Measurements from ENCODE around the gene OPA3. TPM values are rescaled to one million over a fixed set of nuclear protein-coding genes. Genes with fewer than 3 reads are reported as not detected.
"Not testable (repeated sequence)": the region's sequence is repeated elsewhere in the genome, so short reads cannot be mapped to it uniquely, and the experiment has no call there.

The OPA3 gene
- total RNA-seq, 1 donor from 2014 or later, result 26.9 TPM

DNA sequence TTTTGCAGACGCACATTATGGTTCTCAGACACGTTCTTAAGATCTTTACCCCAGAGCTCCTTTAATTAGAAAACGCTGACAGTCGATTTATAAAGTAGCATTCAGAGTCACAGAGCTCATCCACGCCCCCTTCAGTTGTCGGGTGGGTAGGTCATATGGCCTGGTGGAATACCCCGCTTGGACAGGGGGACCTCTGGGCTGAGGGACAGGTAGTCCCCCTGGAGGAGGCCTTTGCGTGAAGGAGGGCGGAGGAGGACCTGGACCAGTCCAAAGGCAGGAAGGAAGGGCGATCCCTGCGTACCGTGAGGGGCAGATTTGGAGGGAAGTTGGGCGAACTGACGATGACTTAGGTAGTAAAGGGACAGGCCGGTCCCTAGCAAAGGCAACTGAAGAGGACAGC, 56.9 kb downstream of the OPA3 start:
- ATAC-seq (no peak), DNase-seq (no peak)
- intact Hi-C loops (cut with micrococcal nuclease), result no loop called here

DNA sequence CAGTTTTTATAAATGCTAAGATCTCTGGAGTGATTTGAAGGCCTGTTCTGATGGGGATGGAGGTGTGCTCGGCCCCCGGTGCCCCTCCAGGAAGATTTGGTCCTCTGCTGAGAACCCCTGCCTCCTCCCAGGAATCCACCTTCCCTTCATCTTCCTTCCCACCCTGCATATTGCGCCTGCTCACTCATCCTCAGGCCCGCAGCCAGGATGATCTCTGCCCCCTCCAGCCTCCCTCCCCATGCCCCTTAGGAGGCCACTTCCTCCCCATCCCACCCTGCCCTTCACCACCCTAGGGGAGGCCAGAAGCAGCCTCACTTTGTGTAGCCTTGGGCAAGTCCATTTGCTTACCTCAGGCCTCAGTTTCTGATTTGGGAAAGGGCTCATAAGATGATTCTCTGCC, 57.6 kb downstream of the OPA3 start:
- no peak for ATAC-seq
- intact Hi-C loops (cut with micrococcal nuclease), result no loop called here
- DNase-seq, result no peak

DNA sequence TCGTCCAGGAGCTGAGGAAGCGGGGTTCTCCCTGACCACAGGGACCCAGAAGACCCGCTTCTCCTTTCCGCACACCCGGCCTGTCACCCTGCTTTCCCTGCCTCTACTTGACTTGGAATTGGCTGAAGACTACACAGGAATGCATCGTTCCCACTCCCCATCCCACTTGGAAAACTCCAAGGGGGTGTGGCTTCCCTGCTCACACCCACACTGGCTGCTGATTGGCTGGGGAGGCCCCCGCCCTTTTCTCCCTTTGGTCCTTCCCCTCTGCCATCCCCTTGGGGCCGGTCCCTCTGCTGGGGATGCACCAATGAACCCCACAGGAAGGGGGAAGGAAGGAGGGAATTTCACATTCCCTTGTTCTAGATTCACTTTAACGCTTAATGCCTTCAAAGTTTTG, 58.5 kb downstream of the OPA3 start:
- ATAC-seq (peak; percentile 27), DNase-seq (peak; percentile 73)
- intact Hi-C loops (cut with micrococcal nuclease), result no loop called here

DNA sequence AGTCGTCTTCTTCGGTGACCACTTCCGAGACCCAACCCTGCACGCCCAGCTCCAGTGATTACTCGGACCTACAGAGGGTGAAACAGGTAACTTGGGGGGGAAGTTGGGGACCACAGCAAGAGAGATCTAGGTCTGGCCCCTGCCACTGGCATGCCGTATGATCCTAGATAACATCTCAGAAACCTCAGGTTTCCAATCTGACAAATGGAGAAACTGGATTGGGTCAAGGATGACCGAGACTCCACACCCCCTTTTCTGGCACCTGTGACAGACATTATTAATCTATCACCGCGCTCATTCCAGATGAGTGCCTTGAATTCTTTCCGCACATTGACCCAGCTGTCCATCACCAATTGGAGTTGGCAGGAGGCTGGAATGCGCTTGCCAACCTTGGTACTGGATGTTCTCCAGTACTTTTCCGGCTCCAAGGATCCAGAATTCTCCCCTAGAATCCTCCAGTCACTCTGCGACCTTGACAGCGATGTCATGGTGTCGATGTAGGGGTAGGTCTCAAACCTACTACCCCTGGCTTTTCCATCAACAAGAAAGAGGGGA, 60.0 kb downstream of the OPA3 start:
- intact Hi-C loops (cut with micrococcal nuclease), result loop anchor here (5.0 kb wide), 1 partner anchor 118 kb away; no protein-coding TSS in a partner anchor

DNA sequence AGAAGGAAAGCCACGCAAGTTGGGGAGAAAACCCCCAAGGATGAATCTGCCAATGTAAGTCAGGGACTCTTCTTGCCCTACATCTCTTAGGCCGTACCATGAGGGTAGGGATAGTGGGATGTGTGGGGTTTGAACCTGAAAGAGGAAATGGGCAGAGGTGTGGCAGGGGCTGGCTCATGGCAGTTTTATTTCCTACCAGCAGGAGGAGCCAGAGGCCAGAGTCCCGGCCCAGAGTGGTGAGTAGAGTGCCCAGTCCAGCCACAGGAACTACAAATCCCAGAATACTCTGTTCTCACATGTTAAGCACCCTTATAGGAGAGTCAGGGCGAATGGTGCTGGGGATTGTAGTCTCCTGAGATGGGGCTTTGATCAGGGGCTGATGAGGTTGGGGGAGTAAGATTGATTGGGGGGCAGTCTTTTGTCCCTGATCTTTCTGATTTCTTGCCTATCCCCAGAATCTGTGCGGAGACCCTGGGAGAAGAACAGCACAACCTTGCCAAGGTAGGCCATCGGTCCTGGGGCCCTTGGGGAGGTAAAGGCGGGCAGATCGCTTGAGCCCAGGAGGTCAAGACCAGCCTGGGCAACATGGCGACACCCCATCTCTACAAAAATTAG, 60.9 kb downstream of the OPA3 start:
- intact Hi-C loops (cut with micrococcal nuclease), result loop anchor here (5.0 kb wide), 1 partner anchor 119 kb away; no protein-coding TSS in a partner anchor
- ATAC-seq, result peak; percentile 94
- peak; percentile 75 for DNase-seq

More for the DNA sequence above, 60.0 kb downstream of the OPA3 start:
- DNase-seq (no peak), ATAC-seq (peak; percentile 52)

DNA sequence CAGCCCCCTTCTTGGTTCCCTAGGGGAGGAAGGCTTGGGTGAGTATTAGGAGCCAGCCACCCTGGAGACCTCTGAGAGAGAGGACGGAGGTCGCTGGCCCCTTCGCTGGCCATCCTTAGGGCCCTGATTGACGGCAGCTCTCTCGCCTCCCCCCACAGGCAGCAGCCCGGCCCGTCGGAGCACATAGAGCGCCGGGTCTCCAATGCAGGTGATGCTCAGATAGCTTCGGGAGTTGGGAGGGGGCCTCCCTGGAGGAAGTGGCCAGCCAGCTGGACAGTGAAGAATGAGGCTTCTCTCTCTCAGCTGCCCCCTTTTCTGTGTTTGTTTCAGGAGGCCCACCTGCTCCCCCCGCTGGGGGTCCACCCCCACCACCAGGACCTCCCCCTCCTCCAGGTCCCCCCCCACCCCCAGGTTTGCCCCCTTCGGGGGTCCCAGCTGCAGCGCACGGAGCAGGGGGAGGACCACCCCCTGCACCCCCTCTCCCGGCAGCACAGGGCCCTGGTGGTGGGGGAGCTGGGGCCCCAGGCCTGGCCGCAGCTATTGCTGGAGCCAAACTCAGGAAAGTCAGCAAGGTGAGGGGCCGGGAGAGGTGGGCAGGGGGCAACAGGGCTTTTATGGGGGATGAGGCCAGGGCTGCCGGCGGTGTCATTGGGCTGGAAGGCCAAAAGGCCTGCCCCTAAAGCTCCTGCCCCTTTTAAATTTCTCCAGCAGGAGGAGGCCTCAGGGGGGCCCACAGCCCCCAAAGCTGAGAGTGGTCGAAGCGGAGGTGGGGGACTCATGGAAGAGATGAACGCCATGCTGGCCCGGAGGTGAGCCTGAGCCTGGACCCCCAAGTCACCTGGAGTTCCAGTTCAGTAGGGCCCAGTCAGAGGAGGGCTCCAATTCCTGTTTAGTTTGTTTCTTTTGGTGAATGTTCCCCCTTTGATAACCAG, 62.3 kb downstream of the OPA3 start:
- ATAC-seq (no peak), DNase-seq (no peak)
- intact Hi-C loops (cut with micrococcal nuclease), result loop anchor here (5.0 kb wide), 1 partner anchor 120 kb away; no protein-coding TSS in a partner anchor

DNA sequence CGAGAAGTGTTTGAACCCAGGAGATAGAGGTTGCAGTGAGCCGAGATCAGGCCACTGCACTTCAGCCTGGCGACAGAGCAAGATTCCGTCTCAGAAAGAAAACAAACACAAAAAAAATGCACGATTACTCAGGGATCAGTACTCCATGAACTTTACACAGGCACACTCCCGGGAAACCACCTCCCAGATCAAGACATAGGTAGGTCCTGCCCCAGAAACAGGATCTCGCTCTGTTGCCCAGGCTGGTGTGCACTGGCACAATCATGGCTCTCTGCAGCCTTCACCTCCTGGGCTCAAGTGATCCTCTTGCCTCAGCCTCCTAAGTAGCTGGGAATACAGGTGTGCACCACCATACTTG, 66.2 kb downstream of the OPA3 start:
- intact Hi-C loops (cut with micrococcal nuclease), result no loop called here
- ATAC-seq (no peak), DNase-seq (no peak)

DNA sequence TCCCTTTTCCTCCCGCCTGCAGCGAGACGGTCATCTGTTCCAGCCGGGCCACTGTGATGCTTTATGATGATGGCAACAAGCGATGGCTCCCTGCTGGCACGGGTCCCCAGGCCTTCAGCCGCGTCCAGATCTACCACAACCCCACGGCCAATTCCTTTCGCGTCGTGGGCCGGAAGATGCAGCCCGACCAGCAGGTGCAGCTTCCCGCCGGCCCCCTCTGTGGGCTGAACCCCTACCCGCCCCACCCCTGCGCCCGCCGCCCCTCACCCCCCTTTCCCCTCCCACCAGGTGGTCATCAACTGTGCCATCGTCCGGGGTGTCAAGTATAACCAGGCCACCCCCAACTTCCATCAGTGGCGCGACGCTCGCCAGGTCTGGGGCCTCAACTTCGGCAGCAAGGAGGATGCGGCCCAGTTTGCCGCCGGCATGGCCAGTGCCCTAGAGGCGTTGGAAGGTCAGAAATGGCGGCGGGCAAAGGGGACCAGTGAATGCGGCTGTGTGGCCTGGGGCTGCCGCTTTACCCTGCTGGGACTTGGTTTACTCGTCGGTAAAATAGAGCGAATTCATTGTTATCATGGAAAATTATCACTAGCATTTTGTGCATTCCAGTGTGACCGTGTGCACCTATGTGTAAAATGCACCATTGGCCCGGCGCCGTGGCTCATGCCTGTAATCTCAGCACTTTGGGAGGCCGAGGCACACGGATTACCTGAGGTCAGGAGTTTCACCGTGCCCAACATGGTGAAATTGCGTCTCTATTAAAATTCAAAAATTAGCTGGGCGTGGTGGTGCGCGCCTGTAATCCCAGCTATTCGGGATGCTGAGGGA, 66.7 kb downstream of the OPA3 start:
- ATAC-seq (no peak), DNase-seq (no peak)
- intact Hi-C loops (cut with micrococcal nuclease), result no loop called here

DNA sequence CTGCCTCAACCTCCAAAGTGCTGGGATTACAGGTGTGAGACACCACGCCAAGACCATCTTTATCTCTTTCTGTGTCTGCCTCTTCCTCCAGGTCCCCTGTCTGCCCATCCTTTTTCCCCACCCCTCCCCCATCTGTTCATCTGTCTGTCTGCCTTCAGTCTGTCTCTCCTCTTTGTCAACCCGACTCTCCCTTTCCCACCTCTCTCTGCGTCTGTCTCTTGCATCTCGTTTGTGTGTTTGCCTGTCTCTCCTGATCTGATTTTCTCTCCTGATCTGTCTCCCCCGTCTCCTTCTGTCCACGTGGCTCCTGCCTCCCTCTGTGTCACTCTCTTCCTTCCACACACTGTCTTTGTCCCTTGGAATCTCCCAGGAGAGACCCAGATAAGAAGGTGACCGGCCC, 67.4 kb downstream of the OPA3 start:
- DNase-seq, result no peak
- intact Hi-C loops (cut with micrococcal nuclease), result no loop called here
- ATAC-seq, result no peak

DNA sequence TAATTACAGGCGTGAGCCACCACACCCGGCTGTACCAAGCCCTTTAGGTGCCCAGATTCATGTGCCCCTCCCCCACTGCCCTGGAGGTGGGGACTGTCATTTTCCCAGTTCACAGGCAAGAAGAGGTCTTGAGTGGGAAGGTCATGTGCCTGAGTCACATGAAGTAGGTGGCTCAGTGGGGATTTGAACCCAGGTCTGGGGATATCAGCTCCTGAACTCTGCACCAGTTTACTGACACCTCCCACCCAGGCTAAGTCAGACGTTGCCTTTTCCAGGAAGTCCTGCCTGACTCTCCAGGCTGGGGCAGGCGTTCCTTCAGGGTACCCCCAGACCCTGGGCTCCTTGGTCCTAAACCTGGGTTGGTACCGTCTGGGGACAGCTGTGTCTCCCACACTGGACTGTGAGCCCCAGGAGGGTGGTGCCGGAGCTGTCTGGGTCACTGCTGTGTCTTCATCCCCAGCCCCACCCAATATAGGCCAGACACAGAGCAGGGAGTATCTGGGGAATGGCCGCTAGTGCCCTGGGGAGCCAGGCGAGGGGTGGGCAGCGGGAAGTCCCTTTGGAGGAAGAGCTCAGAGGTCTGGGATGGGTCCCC, 68.7 kb downstream of the OPA3 start:
- intact Hi-C loops (cut with micrococcal nuclease), result no loop called here
- DNase-seq, result no peak
- ATAC-seq, result peak; percentile 16

DNA sequence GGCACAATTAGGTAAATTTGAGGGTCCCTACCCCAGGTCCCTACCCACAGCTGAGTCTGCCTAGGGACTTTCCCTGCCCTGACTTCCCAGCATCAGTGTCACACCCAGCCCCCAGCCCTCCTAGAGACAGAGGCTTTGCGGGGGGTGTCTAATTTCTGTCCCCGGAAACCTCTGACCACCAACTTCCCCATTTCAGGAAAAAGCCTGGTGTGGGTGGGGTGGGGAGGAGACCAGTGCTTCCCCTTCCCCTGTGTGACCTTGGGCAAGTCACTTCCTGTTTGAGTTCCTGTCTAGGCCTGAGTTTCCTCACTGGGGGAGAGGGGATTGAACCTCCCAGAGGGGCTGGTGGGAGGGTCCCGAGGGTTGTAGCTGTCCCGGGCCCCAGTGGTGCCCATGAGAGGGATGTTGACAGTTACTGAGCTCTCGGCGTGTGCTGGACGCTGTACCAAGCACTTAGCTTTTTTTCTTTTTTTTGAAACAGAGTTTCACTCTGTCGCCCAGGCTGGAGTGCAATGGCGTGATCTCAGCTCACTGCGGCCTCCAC, 69.4 kb downstream of the OPA3 start:
- intact Hi-C loops (cut with micrococcal nuclease), result no loop called here
- peak; percentile 64 for ATAC-seq
- DNase-seq, result peak; percentile 58

DNA sequence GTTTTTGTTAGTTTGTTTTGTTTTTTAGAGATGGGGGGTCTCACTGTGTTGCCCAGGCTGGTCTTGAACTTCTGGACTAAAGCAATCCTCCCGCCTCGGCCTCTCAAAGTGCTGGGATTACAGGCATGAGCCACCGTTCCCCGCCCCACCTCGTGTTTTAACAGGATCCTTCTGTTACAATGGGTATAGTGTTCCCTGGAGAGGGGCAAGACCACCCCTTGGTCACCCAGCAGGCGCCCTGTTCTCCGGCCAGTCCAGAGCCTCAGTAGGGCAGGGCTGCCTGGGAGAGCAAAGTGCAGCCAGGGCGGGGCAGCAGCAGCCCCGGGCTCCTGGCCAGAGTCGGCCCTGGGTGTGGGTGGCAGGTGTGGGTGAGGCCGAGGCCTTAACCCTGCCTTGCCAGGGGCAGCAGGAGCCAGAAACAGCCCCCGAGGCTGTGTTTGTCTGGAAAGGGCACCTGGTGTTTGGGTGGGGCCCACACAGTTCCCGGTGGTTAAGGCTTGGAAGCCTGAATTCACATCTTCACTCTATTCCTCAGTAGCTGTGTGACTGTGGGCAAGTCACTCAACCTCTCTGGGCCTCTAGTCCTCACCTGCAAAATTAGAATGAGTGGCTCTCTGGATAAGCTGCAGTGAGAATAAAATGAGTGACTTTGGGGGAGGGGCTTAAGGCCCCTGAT, 70.1 kb downstream of the OPA3 start:
- peak; percentile 35 for ATAC-seq
- peak; percentile 53 for DNase-seq
- intact Hi-C loops (cut with micrococcal nuclease), result no loop called here

DNA sequence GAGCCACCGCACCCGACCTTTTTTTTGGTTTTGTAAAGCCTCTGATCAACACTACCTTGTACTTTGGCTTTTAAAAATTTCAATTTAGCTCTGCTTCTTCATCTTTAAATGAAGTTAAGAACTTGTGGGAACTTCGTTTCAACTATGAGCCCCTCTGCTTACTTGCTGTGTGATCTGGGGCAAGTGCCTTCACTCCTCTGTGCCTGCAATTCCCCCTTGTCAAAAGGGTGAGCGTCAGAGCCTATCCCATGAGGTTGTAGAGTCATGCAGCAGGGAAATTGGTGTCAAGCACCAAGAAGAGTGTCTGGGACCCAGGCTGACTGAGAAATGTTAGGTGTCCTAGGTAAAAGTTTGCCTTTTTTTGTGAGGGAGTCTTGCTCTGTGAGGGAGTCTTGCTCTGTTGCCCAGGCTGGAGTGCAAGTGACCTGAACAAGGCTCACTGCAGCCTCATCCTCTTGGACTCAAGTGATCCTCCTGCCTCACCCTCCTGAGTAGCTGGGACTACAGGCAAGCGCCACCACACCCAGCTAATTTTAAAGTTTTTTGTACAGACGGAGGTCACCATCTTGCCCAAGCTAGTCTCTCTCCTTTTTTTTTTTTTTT, 71.6 kb downstream of the OPA3 start:
- ATAC-seq, result no peak
- intact Hi-C loops (cut with micrococcal nuclease), result no loop called here
- DNase-seq, result no peak

DNA sequence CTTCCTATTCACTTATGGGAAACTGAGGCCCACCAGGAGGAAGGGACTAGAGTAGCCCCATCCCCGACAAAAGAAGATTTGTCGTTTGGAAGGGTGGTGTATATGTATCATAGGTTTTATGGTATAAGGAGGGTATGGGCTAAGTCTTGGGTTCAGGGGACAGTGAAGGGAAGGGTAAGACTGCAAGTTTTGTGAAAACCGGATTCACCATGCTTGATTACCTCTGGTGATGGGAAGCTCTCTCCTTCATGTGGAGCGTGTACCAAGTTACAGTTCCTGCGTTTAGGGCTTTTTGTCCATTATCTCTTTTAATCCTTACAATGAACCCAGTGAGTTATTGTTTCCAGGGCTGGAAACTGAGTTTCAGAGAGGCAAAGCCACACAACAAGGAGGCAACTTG, 73.5 kb downstream of the OPA3 start:
- DNase-seq, result no peak
- ATAC-seq, result no peak
- intact Hi-C loops (cut with micrococcal nuclease), result no loop called here

DNA sequence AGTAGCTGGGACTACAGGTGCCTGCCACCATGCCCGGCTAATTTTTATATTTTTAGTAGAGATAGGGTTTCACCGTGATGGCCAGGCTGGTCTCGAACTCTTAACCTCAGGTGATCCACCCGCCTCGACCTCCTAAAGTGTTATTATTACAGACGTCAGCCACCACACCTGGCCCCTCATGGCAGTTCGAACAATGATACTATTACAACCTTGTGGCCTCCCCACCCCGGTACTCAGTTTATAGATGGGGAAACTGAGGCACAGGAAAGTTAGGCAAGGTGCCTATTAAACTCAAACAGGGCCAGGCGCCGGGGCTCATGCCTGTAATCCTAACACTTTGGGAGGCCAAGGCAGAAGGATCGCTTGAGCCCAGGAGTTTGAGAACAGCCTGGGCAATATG, 74.2 kb downstream of the OPA3 start:
- ATAC-seq, result not testable (repeated sequence)

DNA sequence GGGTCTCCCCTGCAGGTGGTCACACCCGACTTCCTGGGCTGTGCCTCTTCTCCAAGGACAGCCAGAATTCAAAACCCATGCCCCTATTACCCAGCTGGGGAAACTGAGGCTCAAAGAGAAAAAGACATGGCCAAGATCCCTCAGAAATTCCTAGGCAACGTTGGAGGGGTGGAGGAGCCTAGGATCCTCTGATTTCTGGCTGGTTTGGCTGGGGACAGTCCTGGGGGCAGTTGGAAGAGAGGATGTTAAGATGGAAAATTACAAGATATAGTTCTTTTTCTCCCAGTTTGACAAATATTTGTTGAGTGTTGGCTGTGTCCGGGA, 74.9 kb downstream of the OPA3 start:
- no peak for ATAC-seq
- no peak for DNase-seq
- intact Hi-C loops (cut with micrococcal nuclease), result no loop called here

More for the DNA sequence above, 74.2 kb downstream of the OPA3 start:
- intact Hi-C loops (cut with micrococcal nuclease); DNase-seq: not testable (repeated sequence)

DNA sequence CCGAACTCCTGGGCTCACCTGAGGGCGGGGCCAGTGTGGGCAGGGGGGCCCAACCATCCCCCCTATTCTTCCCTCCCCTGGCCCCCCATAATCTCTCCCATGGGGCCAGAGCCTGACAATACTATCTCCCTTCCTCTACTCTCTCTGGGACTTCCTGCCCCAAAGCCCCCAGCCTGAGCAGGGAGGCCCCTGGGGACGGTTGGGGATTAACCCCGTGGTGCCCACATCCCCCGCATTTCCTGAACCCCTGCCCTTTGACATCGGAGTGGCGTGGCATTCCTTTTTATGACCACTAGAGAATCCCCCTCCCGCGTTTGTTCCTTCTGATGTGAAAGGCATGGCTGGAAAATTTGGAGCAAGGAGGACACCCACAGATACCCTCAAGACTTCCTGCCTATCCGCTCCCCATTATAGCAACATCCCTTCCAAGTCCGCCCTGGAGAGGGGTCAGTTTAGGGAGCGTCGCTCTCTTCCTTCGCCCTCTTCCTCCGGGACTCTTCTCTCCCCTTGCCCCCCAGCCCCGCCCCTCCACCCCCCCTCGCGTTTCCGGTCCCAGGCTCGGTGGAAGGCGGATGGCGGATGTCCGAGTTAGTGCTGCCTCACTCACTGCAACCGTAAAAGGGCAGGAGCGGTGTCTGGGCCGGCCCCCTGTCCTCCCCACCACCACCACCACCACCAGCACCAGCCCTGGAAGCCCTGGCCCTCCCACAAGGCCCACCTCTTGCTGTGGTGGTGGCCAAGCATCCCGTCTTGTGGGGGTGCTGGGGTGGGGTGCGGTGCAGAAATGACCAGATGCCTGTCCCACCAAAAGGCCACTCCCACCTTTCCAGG, 75.5 kb downstream of the OPA3 start:
- intact Hi-C loops (cut with micrococcal nuclease), result no loop called here
- ATAC-seq, result peak; percentile 46
- DNase-seq, result peak; percentile 81

Measured in left ventricle myocardium superior (tissue), 1 donor.